KMS-11 (cell line): Measurements from ENCODE around the gene ZNF541.
A peak's percentile ranks its signal among the peaks of the same experiment; 100 is the strongest.

Experiments
- H2AFZ ChIP-seq: fragments of 200-600 bp; sonication (generic); 2 replicates; pipeline ENCODE4 v1.6.1; 2016; ENCODE audit warnings: antibody characterized with exemption, mixed run types, low read depth
- H3K27ac ChIP-seq: fragments of 200-600 bp; sonication (generic); 2 replicates; pipeline ENCODE4 v1.6.1; 2016; ENCODE audit warnings: mild to moderate bottlenecking, mixed run types
- H3K27me3 ChIP-seq: fragments of 200-600 bp; sonication (generic); 2 replicates; pipeline ENCODE4 v1.6.1; 2017; ENCODE audit warnings: mild to moderate bottlenecking, low read depth, mixed run types, moderate library complexity; ENCODE audit not compliant: insufficient read depth
- H3K36me3 ChIP-seq: fragments of 200-600 bp; sonication (generic); 2 replicates; pipeline ENCODE4 v1.6.1; 2017; ENCODE audit warnings: mild to moderate bottlenecking, mixed run types; ENCODE audit not compliant: insufficient read depth
- H3K4me1 ChIP-seq: fragments of 200-600 bp; sonication (generic); 2 replicates; pipeline ENCODE4 v1.6.1; 2016; ENCODE audit warnings: mild to moderate bottlenecking, low read depth, mixed run types; ENCODE audit not compliant: poor library complexity, severe bottlenecking
- H3K4me2 ChIP-seq: fragments of 200-600 bp; sonication (generic); 2 replicates; pipeline ENCODE4 v1.7.0; 2016; ENCODE audit warnings: mild to moderate bottlenecking, mixed run types
- H3K4me3 ChIP-seq: fragments of 200-600 bp; sonication (generic); IDR thresholded peaks from 2 replicates; pipeline ENCODE4 v1.6.1; 2017; ENCODE audit warnings: low read depth, low read length, mixed read lengths; ENCODE audit not compliant: insufficient read depth
- H3K79me2 ChIP-seq: fragments of 200-600 bp; sonication (generic); 2 replicates; pipeline ENCODE4 v1.6.1; 2016; ENCODE audit warnings: low read depth, mixed run types; ENCODE audit not compliant: insufficient read depth
- H3K9ac ChIP-seq: fragments of 200-600 bp; sonication (generic); 2 replicates; pipeline ENCODE4 v1.6.1; 2016; ENCODE audit warnings: mild to moderate bottlenecking, mixed run types
- H4K20me1 ChIP-seq: fragments of 200-600 bp; sonication (generic); 2 replicates; pipeline ENCODE4 v1.6.1; 2016; ENCODE audit warnings: mild to moderate bottlenecking, mixed run types; ENCODE audit not compliant: insufficient read depth
- TF ChIP-seq, protein P1 (sequence below): fragments of 200-600 bp; sonication (generic); conservative IDR thresholded peaks from 2 replicates; pipeline ENCODE4 v1.6.1; 2017; ENCODE audit warnings: low read depth, mild to moderate bottlenecking, antibody characterized with exemption, low read length, moderate library complexity, mixed read lengths

The ZNF541 gene

DNA sequence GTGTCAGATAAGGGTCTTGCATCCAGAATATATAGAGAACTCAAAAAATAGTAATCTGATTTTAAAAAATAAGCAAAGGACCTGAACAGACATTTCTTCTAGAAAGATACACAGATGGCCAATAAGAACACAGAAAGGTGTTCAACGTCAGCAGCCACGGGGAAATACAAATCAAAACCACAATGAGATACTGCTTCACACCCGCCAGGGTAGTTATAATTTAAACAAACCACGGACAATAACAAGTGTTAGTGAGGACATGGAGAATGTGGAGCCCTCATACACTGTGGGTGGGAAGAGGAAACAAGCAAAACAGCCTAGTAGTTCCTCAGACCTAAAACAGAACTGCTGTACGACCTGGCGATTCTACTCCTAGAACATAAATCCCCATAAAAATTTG is 31.4 kb downstream of the ZNF541 start:
- no peak overlapping the region for H3K27ac ChIP-seq
- H4K20me1 ChIP-seq, result no peaks in the 10 kb centered on the region
- 0 out of 2 replicates have a peak overlapping the region, but pooled peaks have one; percentile 25 for H3K4me2 ChIP-seq
- H3K4me1 ChIP-seq, result peaks cover 25% of the 10 kb centered on the region
- H3K9ac ChIP-seq, result no peak overlapping the region
- no peaks in the 10 kb centered on the region for H3K79me2 ChIP-seq
- H3K36me3 ChIP-seq, result no peaks in the 10 kb centered on the region
- no peak overlapping the region for H3K4me3 ChIP-seq
- H2AFZ ChIP-seq, result no peak overlapping the region
- TF ChIP-seq, protein P1, sequence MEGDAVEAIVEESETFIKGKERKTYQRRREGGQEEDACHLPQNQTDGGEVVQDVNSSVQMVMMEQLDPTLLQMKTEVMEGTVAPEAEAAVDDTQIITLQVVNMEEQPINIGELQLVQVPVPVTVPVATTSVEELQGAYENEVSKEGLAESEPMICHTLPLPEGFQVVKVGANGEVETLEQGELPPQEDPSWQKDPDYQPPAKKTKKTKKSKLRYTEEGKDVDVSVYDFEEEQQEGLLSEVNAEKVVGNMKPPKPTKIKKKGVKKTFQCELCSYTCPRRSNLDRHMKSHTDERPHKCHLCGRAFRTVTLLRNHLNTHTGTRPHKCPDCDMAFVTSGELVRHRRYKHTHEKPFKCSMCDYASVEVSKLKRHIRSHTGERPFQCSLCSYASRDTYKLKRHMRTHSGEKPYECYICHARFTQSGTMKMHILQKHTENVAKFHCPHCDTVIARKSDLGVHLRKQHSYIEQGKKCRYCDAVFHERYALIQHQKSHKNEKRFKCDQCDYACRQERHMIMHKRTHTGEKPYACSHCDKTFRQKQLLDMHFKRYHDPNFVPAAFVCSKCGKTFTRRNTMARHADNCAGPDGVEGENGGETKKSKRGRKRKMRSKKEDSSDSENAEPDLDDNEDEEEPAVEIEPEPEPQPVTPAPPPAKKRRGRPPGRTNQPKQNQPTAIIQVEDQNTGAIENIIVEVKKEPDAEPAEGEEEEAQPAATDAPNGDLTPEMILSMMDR, result no peak
- H3K27me3 ChIP-seq, result no peaks in the 10 kb centered on the region

DNA sequence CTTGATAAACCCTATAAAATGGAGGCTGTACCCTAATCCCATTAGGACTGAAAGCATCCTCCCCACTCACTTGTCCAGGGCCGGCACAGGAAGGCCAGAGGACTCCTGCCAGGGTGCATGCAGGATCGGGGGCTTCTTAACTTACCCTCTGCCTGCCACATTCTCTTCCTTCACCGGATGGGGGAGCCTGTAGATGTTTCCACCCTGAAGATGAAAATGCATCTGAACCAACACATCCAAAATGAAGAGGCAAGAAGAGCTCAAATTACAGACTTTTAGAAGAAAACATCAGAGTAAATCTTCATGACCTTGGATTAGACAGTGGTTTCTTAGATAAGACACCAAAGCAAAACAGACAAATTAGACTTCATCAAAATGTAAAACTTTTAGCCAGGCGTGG is 32.2 kb downstream of the ZNF541 start:
- Histone ChIP-seq H3K4me1 (peaks cover 25% of the 10 kb centered on the region), H3K27ac (no peak overlapping the region), H2AFZ (no peak overlapping the region), H4K20me1 (no peaks in the 10 kb centered on the region), H3K27me3 (no peaks in the 10 kb centered on the region), H3K79me2 (no peaks in the 10 kb centered on the region), H3K4me2 (peak overlapping the region; percentile 25; the same call in 1 of the 2 replicates), H3K36me3 (no peaks in the 10 kb centered on the region), H3K9ac (no peak overlapping the region), H3K4me3 (no peak overlapping the region)
- TF ChIP-seq, protein P1, result peak; percentile 31; the same call in 1 of the 2 replicates

DNA sequence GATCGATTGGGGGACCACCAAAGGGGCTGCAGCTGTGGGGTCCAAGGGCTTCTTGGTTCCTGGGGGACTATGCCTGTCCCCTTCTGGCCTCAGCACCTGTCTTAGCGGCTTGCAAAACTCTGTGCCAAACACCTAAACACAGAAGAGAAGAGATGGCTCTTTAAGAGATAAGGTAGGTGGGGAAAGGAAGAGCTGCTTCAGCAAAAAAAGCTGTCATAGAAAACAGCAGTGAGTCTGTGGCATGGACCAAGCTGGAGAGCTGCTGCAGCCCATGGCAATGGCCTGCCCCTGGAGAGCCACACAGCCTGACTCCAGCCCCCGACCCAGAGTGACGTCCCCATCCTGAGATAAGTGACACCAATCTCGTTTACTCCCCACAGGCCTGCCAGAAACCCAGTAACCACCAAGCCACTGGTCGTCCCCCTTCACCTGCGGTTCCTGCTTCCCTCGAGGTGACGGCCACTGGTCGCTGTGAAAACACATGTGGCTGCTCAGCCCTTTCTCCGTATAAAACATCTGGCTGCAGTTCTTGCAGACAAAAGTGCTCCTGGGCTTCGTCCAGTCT is 33.1 kb downstream of the ZNF541 start:
- no peak overlapping the region for H3K27ac ChIP-seq
- no peak overlapping the region for H3K4me3 ChIP-seq
- no peaks in the 10 kb centered on the region for H3K79me2 ChIP-seq
- H3K36me3 ChIP-seq, result no peaks in the 10 kb centered on the region
- no peaks in the 10 kb centered on the region for H3K27me3 ChIP-seq
- H3K4me1 ChIP-seq, result peaks cover 25% of the 10 kb centered on the region
- no peaks in the 10 kb centered on the region for H4K20me1 ChIP-seq
- H3K9ac ChIP-seq, result no peak overlapping the region
- TF ChIP-seq, protein P1, result no peak
- 0 out of 2 replicates have a peak overlapping the region, but pooled peaks have one; percentile 15 for H2AFZ ChIP-seq
- H3K4me2 ChIP-seq, result peak overlapping the region; percentile 25; the same call in 1 of the 2 replicates

DNA sequence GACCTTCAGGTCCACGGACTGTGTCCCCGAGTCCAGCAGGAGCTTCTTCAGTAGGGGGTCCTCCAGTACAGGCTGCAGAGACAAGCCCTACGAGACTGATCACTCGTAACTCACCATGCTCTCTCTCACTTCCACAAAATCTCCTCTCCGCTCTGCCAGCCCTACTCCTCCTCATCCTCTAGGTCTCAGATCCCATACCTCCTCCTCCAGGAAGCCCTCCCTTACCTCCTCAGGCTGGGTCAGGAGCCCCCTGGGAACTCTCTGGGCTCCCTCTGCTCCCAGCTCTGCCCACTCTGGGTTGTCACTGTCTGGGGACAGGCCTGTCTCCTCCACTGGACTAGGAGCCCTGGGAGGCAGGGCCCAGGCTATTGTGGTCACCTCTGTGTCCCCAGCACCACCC is 34.1 kb downstream of the ZNF541 start:
- Histone ChIP-seq H2AFZ (no peak overlapping the region), H3K9ac (no peak overlapping the region)

More for the DNA sequence above, 34.1 kb downstream of the ZNF541 start:
- no peaks in the 10 kb centered on the region for H3K27me3 ChIP-seq
- no peaks in the 10 kb centered on the region for H4K20me1 ChIP-seq
- no peak overlapping the region for H3K4me3 ChIP-seq
- peaks cover 25% of the 10 kb centered on the region for H3K4me1 ChIP-seq
- H3K79me2 ChIP-seq, result no peaks in the 10 kb centered on the region
- no peak overlapping the region for H3K4me2 ChIP-seq
- H3K27ac ChIP-seq, result no peak overlapping the region
- TF ChIP-seq, protein P1, result no peak
- H3K36me3 ChIP-seq, result no peaks in the 10 kb centered on the region
